ENCODE results near the gene DPYSL3.

Gene DPYSL3

DNA sequence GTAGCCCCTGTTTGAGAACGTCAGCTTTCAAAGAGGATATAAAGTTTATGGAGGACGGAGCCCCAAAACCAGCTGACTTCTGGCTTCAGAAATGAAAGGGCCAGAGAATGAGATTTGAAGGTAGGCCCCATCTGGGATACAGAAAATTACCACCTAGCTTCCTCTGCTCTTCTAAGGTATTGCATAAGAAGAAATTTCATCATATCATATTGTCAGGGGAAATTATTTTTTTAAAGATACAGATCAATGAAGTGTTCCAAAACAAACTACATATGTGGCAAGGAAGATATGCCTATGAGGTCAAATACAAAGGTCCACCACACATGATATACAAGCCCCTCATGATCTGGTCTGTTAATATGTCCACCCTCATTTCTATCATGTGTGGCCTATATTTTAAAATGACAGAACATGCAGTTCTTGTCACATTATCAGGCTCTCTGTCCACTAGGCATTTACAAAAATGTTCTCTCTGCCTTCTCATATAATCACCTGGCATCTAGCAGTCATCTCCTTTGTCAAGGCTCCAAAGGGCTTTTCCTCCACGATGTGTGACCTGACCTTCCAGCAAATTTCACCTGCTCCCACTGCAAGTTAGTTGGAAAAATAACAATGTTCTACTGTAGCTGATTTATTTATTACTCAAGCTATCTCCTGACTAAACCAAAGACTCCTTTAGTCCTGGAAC lies 83.1 kb downstream of the DPYSL3 start:
- H3K4me3 Mint-ChIP-seq: no peak overlapping the region
- no peaks in the 10 kb centered on the region for H3K4me1 Mint-ChIP-seq
- H3K27ac Mint-ChIP-seq: no peak overlapping the region
- H3K27me3 Mint-ChIP-seq: peaks cover 4% of the 10 kb centered on the region
- no peaks in the 10 kb centered on the region for H3K9me3 Mint-ChIP-seq
- no peaks in the 10 kb centered on the region for H3K36me3 Mint-ChIP-seq (ENCODE audit: low read depth)
- ATAC-seq (no peak), DNase-seq (no peak)

DNA sequence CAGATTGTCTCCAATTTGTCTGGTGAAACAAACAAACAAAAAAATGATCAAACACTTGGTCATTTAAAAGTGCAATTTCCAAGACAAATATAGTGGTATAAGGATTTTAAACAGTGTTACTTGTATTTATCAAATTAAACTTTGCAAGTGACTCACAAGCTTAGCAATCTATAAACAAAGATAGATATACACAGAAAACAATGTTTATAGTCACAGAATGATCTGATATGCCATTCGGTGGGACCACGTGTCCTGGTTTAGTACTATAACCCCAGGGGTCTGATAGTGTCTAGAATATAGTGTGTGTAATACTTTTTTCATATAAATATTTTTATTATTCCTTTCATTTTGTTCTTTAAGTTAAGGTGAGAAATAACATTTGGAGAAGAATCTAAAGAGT lies 91.3 kb downstream of the DPYSL3 start:
- Mint-ChIP-seq H3K36me3 (ENCODE audit: low read depth) (no peaks in the 10 kb centered on the region), H3K27ac (no peak overlapping the region), H3K4me3 (no peak overlapping the region), H3K27me3 (peaks cover 1% of the 10 kb centered on the region), H3K4me1 (no peaks in the 10 kb centered on the region), H3K9me3 (no peaks in the 10 kb centered on the region)
- ATAC-seq (no peak), DNase-seq (no peak)

GRCh38 chr5:147417135-147417813 lies 92.6 kb downstream of the DPYSL3 start:
- no peak overlapping the region for H3K27ac Mint-ChIP-seq
- DNase-seq: no peak
- H3K9me3 Mint-ChIP-seq: no peaks in the 10 kb centered on the region
- no peaks in the 10 kb centered on the region for H3K36me3 Mint-ChIP-seq (ENCODE audit: low read depth)
- no peak overlapping the region for H3K4me3 Mint-ChIP-seq
- ATAC-seq: no peak
- H3K27me3 Mint-ChIP-seq: peaks cover 1% of the 10 kb centered on the region
- no peaks in the 10 kb centered on the region for H3K4me1 Mint-ChIP-seq

DNA sequence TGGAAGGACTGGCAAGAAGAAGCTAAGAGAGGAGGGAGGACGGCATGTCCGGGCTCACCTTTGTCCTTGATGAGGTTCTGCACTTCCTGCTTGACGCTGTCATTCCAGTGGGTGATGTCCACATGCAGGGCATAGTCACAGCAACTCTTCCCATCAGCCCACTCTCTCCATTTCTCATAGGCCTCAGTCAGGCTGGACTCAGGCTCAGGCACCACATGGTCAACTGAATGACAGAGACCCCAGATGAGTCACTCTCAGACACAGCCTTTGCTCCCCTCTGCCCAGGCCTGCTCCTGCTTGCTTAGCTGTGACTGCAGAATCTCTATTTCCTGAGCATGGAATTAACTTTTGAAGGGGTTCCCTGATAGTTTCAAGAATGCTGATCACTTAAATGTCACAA lies 94.2 kb downstream of the DPYSL3 start:
- Mint-ChIP-seq H3K9me3 (no peaks in the 10 kb centered on the region), H3K27ac (no peak overlapping the region), H3K4me1 (no peaks in the 10 kb centered on the region), H3K4me3 (no peak overlapping the region), H3K36me3 (ENCODE audit: low read depth) (no peaks in the 10 kb centered on the region), H3K27me3 (peaks cover 1% of the 10 kb centered on the region)
- no peak for ATAC-seq
- no peak for DNase-seq

DNA sequence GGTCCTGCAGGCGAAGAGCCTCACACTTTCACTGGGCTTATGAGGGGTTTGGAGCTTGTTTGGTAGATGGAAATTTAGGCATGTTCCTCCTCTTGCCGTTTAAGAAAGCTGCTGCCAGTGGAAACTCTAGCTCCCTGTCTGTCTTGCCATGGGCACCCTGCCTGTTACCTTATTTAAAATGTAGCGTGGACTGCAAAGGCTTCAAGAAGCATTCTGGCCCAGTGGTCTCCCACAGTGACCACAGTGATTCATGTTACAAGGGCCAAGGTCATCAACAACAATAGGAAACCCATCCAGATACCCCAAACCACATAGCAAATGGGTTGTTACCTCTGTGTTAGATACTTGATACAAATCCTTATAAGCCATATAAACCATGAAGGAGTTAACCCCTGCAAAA lies 96.6 kb downstream of the DPYSL3 start:
- H3K36me3 Mint-ChIP-seq (ENCODE audit: low read depth): no peaks in the 10 kb centered on the region
- H3K4me3 Mint-ChIP-seq: no peak overlapping the region
- H3K27me3 Mint-ChIP-seq: peaks cover 1% of the 10 kb centered on the region
- no peaks in the 10 kb centered on the region for H3K4me1 Mint-ChIP-seq
- DNase-seq (no peak), ATAC-seq (no peak)
- no peaks in the 10 kb centered on the region for H3K9me3 Mint-ChIP-seq
- H3K27ac Mint-ChIP-seq: no peak overlapping the region

DNA sequence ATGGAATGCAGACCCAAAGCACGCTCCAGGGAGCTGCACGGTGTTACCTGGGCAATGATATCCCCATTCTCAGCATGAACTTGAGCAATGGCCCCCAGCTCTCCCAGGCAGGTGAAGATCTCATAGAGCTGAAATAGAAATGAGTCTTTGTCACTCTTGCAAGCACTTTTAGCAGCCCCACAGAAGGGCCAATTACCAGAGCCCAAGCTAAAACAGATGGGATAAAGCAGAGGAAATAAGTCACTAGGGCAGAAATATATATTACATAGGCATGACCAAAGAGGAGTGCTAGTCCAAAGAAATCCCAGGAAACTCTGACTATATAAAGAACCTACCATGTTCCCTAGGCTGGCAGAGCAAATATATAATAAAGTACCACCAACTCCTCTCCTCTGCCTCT lies 97.3 kb downstream of the DPYSL3 start:
- Mint-ChIP-seq H3K36me3 (ENCODE audit: low read depth) (no peaks in the 10 kb centered on the region), H3K4me3 (no peak overlapping the region), H3K27ac (no peak overlapping the region), H3K27me3 (peaks cover 1% of the 10 kb centered on the region), H3K9me3 (no peaks in the 10 kb centered on the region), H3K4me1 (no peaks in the 10 kb centered on the region)
- DNase-seq (no peak), ATAC-seq (no peak)

DNA sequence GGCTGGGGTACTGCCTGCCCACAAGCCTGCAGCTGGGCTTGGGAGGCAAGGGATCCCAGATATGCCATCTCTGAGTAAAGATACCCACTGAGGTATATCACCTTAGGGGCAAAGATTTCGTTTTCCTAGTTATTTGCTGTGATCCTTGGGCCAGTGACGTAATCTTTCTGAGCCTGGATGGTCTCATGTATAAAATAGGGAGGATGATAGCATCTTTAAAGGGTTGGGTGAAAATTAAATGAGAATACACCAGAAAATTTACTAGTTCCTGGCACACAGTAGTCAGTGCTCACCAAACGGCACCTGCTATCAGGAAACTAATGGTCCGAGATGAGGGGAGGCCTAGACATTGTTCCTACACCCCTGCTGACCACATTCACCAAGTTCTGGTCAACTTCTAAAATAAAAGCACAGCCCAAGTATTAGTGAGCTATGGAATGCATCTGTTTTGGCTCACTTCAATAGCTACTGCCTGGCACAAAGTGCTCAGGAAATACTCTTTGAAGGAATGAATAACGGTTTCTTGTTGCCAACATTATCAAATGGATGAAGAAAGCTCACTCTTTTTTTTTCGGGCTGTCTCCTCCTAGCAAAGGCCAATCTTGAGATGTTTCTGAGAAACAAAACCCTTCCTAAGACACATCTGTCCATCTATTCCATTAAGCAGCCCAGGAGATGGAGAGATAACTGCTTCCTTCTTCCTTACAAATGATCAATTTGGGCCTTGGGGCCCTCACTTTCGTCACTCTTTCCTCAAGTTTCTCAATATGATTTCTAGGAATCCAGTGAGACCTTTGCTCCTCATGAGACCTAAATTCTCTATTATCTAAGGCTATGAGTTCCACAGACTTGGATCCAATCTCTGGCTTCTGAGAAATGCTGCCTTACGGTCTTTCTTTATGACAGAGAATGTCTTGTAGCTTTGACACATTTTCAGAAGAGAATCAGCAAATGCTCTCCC lies 98.2 kb downstream of the DPYSL3 start:
- Mint-ChIP-seq H3K27ac (no peak overlapping the region), H3K27me3 (no peaks in the 10 kb centered on the region), H3K4me1 (no peaks in the 10 kb centered on the region), H3K9me3 (no peaks in the 10 kb centered on the region), H3K36me3 (ENCODE audit: low read depth) (no peaks in the 10 kb centered on the region), H3K4me3 (no peak overlapping the region)
- DNase-seq (no peak), ATAC-seq (no peak)

GRCh38 chr5:147410496-147411358 lies 99.1 kb downstream of the DPYSL3 start:
- Mint-ChIP-seq H3K4me3 (no peak overlapping the region), H3K9me3 (no peaks in the 10 kb centered on the region), H3K27ac (no peak overlapping the region), H3K36me3 (ENCODE audit: low read depth) (no peaks in the 10 kb centered on the region), H3K4me1 (no peaks in the 10 kb centered on the region), H3K27me3 (no peaks in the 10 kb centered on the region)
- DNase-seq (no peak), ATAC-seq (no peak)

DNA sequence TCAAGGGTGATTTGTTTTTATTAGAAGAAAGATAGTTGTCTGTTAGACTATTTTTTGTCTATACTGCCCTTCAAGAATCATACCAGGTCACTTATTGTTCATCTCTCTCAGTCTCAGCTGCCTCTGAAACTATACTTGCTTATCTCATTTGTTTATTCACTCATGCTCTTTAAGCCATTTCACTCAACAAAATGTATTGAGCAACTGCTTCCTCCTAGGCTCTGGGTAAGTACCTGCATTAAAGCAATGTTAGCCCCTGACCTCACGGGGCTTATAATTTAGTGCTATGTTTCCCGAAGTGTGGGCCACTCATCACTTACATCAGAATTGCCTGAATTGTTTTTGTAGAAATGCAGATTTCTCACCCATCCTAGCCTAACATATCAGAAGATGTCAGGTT lies 100.9 kb downstream of the DPYSL3 start:
- Mint-ChIP-seq H3K4me1 (no peaks in the 10 kb centered on the region), H3K27ac (no peak overlapping the region), H3K36me3 (ENCODE audit: low read depth) (no peaks in the 10 kb centered on the region), H3K27me3 (no peaks in the 10 kb centered on the region), H3K4me3 (no peak overlapping the region), H3K9me3 (no peaks in the 10 kb centered on the region)
- DNase-seq (no peak), ATAC-seq (no peak)

- Mint-ChIP-seq H3K36me3 (ENCODE audit: low read depth) (no peaks in the 10 kb centered on the region), H3K9me3 (no peaks in the 10 kb centered on the region), H3K27me3 (no peaks in the 10 kb centered on the region), H3K27ac (no peak overlapping the region), H3K4me3 (no peak overlapping the region), H3K4me1 (no peaks in the 10 kb centered on the region)
- DNase-seq (no peak), ATAC-seq (no peak)
Measured at GRCh38 chr5:147407094-147407681, 102.7 kb downstream of the DPYSL3 start.

- no peaks in the 10 kb centered on the region for H3K9me3 Mint-ChIP-seq
- H3K36me3 Mint-ChIP-seq (ENCODE audit: low read depth): no peaks in the 10 kb centered on the region
- H3K4me3 Mint-ChIP-seq: no peak overlapping the region
- DNase-seq: no peak
- no peak overlapping the region for H3K27ac Mint-ChIP-seq
- ATAC-seq: no peak
- H3K27me3 Mint-ChIP-seq: no peaks in the 10 kb centered on the region
- no peaks in the 10 kb centered on the region for H3K4me1 Mint-ChIP-seq
Measured at GRCh38 chr5:147406636-147407035, 103.2 kb downstream of the DPYSL3 start.

- H3K4me3 Mint-ChIP-seq: no peak overlapping the region
- H3K27me3 Mint-ChIP-seq: no peaks in the 10 kb centered on the region
- ATAC-seq: no peak
- H3K9me3 Mint-ChIP-seq: no peaks in the 10 kb centered on the region
- H3K4me1 Mint-ChIP-seq: no peaks in the 10 kb centered on the region
- DNase-seq: no peak
- H3K27ac Mint-ChIP-seq: no peak overlapping the region
- no peaks in the 10 kb centered on the region for H3K36me3 Mint-ChIP-seq (ENCODE audit: low read depth)
Measured at GRCh38 chr5:147404706-147405105, 105.2 kb downstream of the DPYSL3 start.

GRCh38 chr5:147403651-147404640 lies 105.9 kb downstream of the DPYSL3 start:
- H3K36me3 Mint-ChIP-seq (ENCODE audit: low read depth): no peaks in the 10 kb centered on the region
- ATAC-seq: no peak

More at GRCh38 chr5:147403651-147404640, 105.9 kb downstream of the DPYSL3 start:
- no peaks in the 10 kb centered on the region for H3K4me1 Mint-ChIP-seq
- no peak for DNase-seq
- H3K27ac Mint-ChIP-seq: no peak overlapping the region
- H3K27me3 Mint-ChIP-seq: no peaks in the 10 kb centered on the region
- no peaks in the 10 kb centered on the region for H3K9me3 Mint-ChIP-seq
- no peak overlapping the region for H3K4me3 Mint-ChIP-seq
